Hypothalamus (tissue), 51 donors: Measurements from ENCODE around the gene CIB1.
"Not testable (repeated sequence)": the region's sequence is repeated elsewhere in the genome, so short reads cannot be mapped to it uniquely, and the experiment has no call there.

Source experiments
- DNase-seq, 51 donors: peaks; one replicate each; lab custom pipeline; 2025; lab: John Stamatoyannopoulos, UW

The CIB1 gene

GRCh38 chr15:90233387-90234095 lies at the start of gene CIB1:
TSS of gene CIB1 (minus strand) at chr15:90233941. CDS start at chr15:90233885, 56 bp downstream.
- peak in 50 of 51 donors; percentile 71 to 98 (median 95) for DNase-seq

- not testable (repeated sequence) for DNase-seq
These were observed 47.9 kb upstream of the CIB1 start for GRCh38 chr15:90281637-90282036.

GRCh38 chr15:90280743-90281142 lies 47.0 kb upstream of the CIB1 start:
- DNase-seq: not testable (repeated sequence)

GRCh38 chr15:90278467-90278866 lies 44.7 kb upstream of the CIB1 start:
- DNase-seq: not testable (repeated sequence)

GRCh38 chr15:90271459-90272166 lies 37.9 kb upstream of the CIB1 start:
- DNase-seq: peak in 1 of 51 donors; percentile 5

GRCh38 chr15:90270502-90271150 lies 36.9 kb upstream of the CIB1 start:
- DNase-seq: no peak

GRCh38 chr15:90268415-90268814 lies 34.7 kb upstream of the CIB1 start:
- DNase-seq: no peak

GRCh38 chr15:90266485-90266884 lies 32.7 kb upstream of the CIB1 start:
- peak in 2 of 51 donors; percentile 4 to 11 for DNase-seq

GRCh38 chr15:90266061-90266431 lies 32.3 kb upstream of the CIB1 start:
- DNase-seq: peak in 19 of 51 donors; percentile 12 to 71 (median 39)

- peak; percentile 66 to 97 (median 89) for DNase-seq
These were observed 31.7 kb upstream of the CIB1 start, which contains the start of gene NGRN for GRCh38 chr15:90265271-90266060. TSS of gene NGRN (plus strand) at chr15:90265672. CDS start at chr15:90265713, 41 bp downstream.

- DNase-seq: peak in 1 of 51 donors; percentile 26
These were observed 30.9 kb upstream of the CIB1 start for GRCh38 chr15:90264671-90265070.

GRCh38 chr15:90262426-90262825 lies 28.7 kb upstream of the CIB1 start:
- DNase-seq: no peak

- no peak for DNase-seq
These were observed 28.1 kb upstream of the CIB1 start for GRCh38 chr15:90261811-90262210.

- not testable (repeated sequence) for DNase-seq
These were observed 27.0 kb upstream of the CIB1 start for GRCh38 chr15:90260731-90261130.

GRCh38 chr15:90259524-90259923 lies 25.8 kb upstream of the CIB1 start:
- DNase-seq: no peak

- DNase-seq: no peak
These were observed 24.0 kb upstream of the CIB1 start for GRCh38 chr15:90257776-90258175.

GRCh38 chr15:90249203-90249863 lies 15.6 kb upstream of the CIB1 start, which contains the start of gene TTLL13:
TSS of gene TTLL13 (plus strand) at chr15:90249556. CDS start at chr15:90250631, 1,075 bp downstream.
- peak; percentile 15 to 92 (median 79) for DNase-seq

- peak in 2 of 51 donors; percentile 12 to 51 for DNase-seq
These were observed 15.1 kb upstream of the CIB1 start for GRCh38 chr15:90248789-90249202.

GRCh38 chr15:90243943-90244639 lies 10.3 kb upstream of the CIB1 start:
- peak in 1 of 51 donors; percentile 24 for DNase-seq
